ENCODE results near the gene MBLAC1.

The MBLAC1 gene

DNA sequence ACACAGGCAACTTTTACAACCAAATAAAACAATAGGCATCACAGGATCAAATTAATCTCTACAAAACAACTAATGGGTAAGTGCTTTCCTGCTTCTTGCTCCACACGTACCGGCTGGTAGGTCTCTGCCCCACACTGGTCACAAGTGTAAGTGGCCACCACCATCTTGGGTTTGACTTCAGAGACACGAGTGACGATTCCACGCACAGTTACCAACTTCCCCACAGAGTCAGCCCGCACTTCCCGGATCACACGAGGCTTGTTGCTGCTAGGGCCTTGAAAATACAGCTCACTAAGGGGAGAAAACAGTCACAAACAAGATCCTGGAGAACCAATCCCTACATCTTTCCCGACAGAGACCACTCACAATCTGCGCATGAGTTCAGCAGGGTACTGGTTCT, 27.9 kb upstream of the MBLAC1 start:
- Histone ChIP-seq H3K27ac (ENCODE audit: low read depth, low read length) (no peak overlapping the region), H3K36me3 (ENCODE audit: insufficient read depth, low read length) (peaks cover 45% of the 10 kb centered on the region), H3K4me1 (ENCODE audit: control insufficient read depth, insufficient read depth, low read length, unreplicated experiment) (peaks cover 7% of the 10 kb centered on the region), H3K4me3 (ENCODE audit: low read depth, low read length) (peak overlapping the region; percentile 93; the same call in 1 of the 2 replicates), H2AFZ (ENCODE audit: low read length, unreplicated experiment) (no peak overlapping the region), H3K79me2 (ENCODE audit: control insufficient read depth, insufficient read depth, low read length, unreplicated experiment) (peaks cover 28% of the 10 kb centered on the region), H3K27me3 (ENCODE audit: insufficient read depth, low read length) (no peaks in the 10 kb centered on the region)

DNA sequence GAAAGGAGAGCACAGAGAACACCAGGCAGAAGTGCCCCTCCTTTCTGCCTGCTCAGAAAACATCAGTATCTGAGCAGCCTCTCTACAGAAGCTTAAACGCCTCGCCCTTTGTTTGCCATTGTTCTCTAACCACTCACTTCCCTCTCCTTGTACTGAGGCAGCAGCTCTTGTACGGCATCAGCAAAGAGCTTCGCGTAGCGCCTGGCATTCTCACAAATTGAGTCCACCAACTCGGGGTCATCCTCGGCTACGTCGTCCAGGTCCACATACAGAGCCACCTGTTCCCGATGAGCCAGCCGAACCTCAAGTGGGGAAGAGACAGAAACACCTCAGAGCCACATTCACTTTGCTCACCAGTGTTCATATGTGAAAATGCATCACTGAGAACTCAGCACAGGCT, 27.3 kb upstream of the MBLAC1 start:
- Histone ChIP-seq H3K79me2 (ENCODE audit: control insufficient read depth, insufficient read depth, low read length, unreplicated experiment) (peaks cover 28% of the 10 kb centered on the region), H3K27ac (ENCODE audit: low read depth, low read length) (no peak overlapping the region), H3K27me3 (ENCODE audit: insufficient read depth, low read length) (no peaks in the 10 kb centered on the region), H3K4me3 (ENCODE audit: low read depth, low read length) (peak overlapping the region; percentile 93), H3K4me1 (ENCODE audit: control insufficient read depth, insufficient read depth, low read length, unreplicated experiment) (peaks cover 7% of the 10 kb centered on the region), H3K36me3 (ENCODE audit: insufficient read depth, low read length) (peaks cover 40% of the 10 kb centered on the region), H2AFZ (ENCODE audit: low read length, unreplicated experiment) (no peak overlapping the region)

DNA sequence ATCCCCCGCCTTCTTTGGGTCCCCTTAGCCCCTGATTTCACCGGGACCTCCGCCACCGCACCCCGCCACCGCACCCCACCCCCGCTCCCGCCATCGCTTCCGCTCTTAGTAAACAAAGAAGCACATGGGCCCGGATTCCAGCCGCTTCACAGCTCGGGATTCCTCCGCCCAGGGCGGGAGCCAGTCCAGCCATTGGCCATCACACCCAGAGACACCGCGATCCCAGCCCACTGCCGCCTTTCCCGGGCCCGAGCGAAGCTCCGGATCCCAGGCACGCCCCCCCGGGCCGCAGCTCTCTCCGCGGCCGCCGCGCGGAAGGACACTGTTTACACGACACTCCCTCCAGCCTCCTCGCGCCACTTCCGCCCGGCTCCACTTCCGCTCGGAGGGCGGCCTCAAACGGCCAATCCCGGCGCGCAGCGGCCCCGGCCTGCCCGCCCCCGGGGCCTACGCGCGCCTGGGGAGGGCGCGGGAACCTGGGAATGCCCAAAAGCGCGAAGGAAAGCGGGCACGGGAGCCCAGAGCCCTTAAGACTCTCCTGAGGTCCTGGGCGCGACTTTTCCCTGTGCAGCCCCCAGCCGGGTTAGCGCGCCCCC, 26.2 kb upstream of the MBLAC1 start:
- Histone ChIP-seq H3K27me3 (ENCODE audit: insufficient read depth, low read length) (no peaks in the 10 kb centered on the region), H3K27ac (ENCODE audit: low read depth, low read length) (peak overlapping the region; percentile 95), H2AFZ (ENCODE audit: low read length, unreplicated experiment) (peak overlapping the region; percentile 14), H3K36me3 (ENCODE audit: insufficient read depth, low read length) (peaks cover 33% of the 10 kb centered on the region; the same call in 1 of the 2 replicates), H3K79me2 (ENCODE audit: control insufficient read depth, insufficient read depth, low read length, unreplicated experiment) (peaks cover 28% of the 10 kb centered on the region), H3K4me1 (ENCODE audit: control insufficient read depth, insufficient read depth, low read length, unreplicated experiment) (peaks cover 7% of the 10 kb centered on the region), H3K4me3 (ENCODE audit: low read depth, low read length) (peak overlapping the region; percentile 93)

DNA sequence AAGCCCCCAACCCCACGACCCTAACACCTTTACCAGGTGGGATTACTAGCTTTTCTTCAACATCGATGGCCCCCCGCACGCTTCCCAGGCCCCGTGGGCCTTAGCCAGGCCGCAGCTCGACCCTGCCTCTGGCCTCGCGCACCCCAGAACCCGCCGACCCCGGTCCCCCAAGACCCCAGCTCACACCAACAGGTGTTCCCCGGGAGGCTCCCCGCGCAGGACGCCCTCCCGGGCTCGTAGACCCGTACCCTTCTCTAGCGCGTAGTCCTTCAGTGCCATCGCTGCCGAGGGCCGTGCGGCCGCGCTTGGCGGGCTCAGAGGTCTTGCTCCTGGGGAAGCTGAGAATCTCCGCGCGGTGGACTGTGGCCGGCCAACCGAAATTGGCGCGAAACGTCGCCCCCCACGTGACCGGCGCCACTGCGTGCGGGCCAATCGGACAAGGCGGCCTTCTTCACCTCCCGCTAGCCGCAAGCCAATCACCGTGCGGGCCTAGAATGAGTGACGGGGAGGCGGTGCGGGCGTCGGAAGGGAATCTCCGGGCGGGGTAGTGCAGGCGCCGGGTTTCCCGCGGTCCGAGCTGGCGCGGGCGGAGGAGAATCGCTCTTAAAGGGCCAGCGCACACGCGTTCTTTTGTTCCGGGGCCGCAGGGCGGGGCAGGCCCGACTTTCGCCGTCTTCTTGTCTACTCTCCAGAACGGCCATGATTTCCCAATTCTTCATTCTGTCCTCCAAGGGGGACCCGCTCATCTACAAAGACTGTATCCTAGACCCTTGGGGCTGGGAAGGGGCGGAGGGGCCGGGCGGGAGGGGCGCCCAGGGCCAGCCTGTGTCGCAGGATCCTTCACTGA, 25.5 kb upstream of the MBLAC1 start, which contains the start of the genes AP4M1 and MCM7:
AP4M1 (plus strand) TSS at position 628 of the 847 bp plus-strand sequence; CDS start at position 700, 72 bp downstream.
MCM7 (minus strand) TSS at position 382 of the 847 bp plus-strand sequence; CDS start at position 279, 103 bp downstream.
- Histone ChIP-seq H3K36me3 (ENCODE audit: insufficient read depth, low read length) (peaks cover 31% of the 10 kb centered on the region; the same call in 1 of the 2 replicates), H3K79me2 (ENCODE audit: control insufficient read depth, insufficient read depth, low read length, unreplicated experiment) (peaks cover 28% of the 10 kb centered on the region)

DNA sequence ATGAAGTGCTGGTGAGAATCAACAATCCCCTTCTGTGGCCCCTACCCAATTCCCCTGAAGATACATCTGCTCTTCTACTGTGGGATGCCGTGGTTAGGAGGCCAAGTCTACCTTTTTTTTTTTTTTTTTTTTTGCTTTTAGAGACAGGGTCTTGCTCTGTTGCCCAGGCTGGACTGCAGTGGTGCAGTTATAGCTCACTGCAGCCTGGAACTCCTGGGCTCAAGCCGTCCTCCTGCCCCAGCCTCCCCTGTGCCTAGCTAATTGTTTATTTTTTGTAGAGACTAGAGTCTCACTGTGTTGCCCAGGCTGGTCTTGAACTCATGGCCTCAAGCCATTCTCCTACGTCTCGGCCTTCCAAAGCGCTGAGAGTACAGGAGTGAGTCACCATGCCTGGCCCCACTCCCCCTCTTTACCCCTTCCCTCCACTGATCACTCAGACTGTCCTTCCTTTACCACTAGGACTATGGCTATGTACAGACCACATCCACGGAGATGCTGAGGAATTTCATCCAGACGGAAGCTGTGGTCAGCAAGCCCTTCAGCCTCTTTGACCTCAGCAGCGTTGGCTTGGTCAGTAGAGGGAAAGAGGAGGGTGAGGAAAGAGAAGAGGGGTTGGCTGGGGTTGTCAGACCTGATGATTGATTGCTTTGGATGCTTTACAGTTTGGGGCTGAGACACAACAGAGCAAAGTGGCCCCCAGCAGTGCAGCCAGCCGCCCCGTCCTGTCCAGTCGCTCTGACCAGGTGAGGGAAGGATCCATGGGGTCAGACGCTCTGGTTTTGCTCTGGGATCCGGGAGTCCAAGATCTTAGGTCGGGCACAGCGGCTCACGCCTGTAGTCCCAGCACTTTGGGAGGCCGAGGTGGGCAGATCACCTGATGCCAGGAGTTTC, 23.6 kb upstream of the MBLAC1 start:
- Histone ChIP-seq H3K36me3 (ENCODE audit: insufficient read depth, low read length) (peaks cover 18% of the 10 kb centered on the region; the same call in 1 of the 2 replicates), H2AFZ (ENCODE audit: low read length, unreplicated experiment) (no peak overlapping the region), H3K27me3 (ENCODE audit: insufficient read depth, low read length) (no peaks in the 10 kb centered on the region), H3K4me1 (ENCODE audit: control insufficient read depth, insufficient read depth, low read length, unreplicated experiment) (peaks cover 7% of the 10 kb centered on the region), H3K4me3 (ENCODE audit: low read depth, low read length) (peak overlapping the region; percentile 93), H3K27ac (ENCODE audit: low read depth, low read length) (no peak overlapping the region), H3K79me2 (ENCODE audit: control insufficient read depth, insufficient read depth, low read length, unreplicated experiment) (peaks cover 22% of the 10 kb centered on the region)

More for the DNA sequence above, 25.5 kb upstream of the MBLAC1 start, which contains the start of the genes AP4M1 and MCM7:
- Histone ChIP-seq H3K4me3 (ENCODE audit: low read depth, low read length) (peak within 1 kb of the TSS; percentile 93), H3K27me3 (ENCODE audit: insufficient read depth, low read length) (no peaks in the 10 kb centered on the region), H2AFZ (ENCODE audit: low read length, unreplicated experiment) (peak within 1 kb of the TSS; percentile 40), H3K4me1 (ENCODE audit: control insufficient read depth, insufficient read depth, low read length, unreplicated experiment) (peaks cover 7% of the 10 kb centered on the region), H3K27ac (ENCODE audit: low read depth, low read length) (peak within 1 kb of the TSS; percentile 95)

DNA sequence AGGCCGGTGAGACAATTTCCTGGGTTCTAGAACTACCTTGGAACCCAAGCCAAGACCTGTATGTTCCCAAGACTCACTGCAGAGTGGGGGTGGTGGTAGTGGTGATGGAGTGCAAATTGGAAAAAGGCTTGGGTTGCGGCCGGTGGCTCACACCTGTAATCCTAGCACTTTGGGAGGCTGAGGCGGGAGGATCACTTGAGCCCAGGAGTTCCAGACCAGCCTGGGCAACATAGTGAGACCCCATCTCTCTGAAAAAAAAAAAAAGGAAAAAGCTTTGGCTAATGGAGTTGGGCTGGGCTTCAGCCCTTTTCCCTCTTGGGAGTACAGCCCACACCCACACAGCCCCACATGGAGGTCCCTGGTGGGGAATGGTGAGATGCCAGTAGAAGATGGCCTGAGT, 21.2 kb upstream of the MBLAC1 start:
- H3K36me3 ChIP-seq (ENCODE audit: insufficient read depth, low read length) = no peaks in the 10 kb centered on the region
- peaks cover 4% of the 10 kb centered on the region for H3K79me2 ChIP-seq (ENCODE audit: control insufficient read depth, insufficient read depth, low read length, unreplicated experiment)
- no peak overlapping the region for H2AFZ ChIP-seq (ENCODE audit: low read length, unreplicated experiment)
- H3K4me3 ChIP-seq (ENCODE audit: low read depth, low read length) = no peak overlapping the region
- H3K27ac ChIP-seq (ENCODE audit: low read depth, low read length) = no peak overlapping the region
- H3K4me1 ChIP-seq (ENCODE audit: control insufficient read depth, insufficient read depth, low read length, unreplicated experiment) = no peaks in the 10 kb centered on the region
- no peaks in the 10 kb centered on the region for H3K27me3 ChIP-seq (ENCODE audit: insufficient read depth, low read length)

DNA sequence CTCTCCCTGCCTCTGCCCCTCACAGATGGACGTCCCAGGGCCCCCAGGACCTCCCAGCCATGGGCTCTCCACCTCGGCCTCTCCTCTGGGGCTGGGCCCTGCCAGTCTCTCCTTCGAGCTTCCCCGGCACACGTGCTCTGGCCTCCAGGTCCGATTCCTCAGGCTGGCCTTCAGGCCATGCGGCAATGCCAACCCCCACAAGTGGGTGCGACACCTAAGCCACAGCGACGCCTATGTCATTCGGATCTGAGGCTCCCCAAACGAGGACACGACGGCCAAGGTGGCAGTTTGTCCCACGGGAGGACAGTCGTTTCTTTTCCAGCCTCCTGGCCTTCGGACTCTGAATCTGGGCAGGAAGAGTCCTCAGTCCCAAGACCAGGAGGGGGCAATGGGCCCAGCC, 20.1 kb upstream of the MBLAC1 start:
- H3K4me3 ChIP-seq (ENCODE audit: low read depth, low read length) = no peak overlapping the region
- H3K4me1 ChIP-seq (ENCODE audit: control insufficient read depth, insufficient read depth, low read length, unreplicated experiment) = no peaks in the 10 kb centered on the region
- peaks cover 3% of the 10 kb centered on the region; the same call in 1 of the 2 replicates for H3K36me3 ChIP-seq (ENCODE audit: insufficient read depth, low read length)
- no peaks in the 10 kb centered on the region for H3K79me2 ChIP-seq (ENCODE audit: control insufficient read depth, insufficient read depth, low read length, unreplicated experiment)
- no peaks in the 10 kb centered on the region for H3K27me3 ChIP-seq (ENCODE audit: insufficient read depth, low read length)
- no peak overlapping the region for H2AFZ ChIP-seq (ENCODE audit: low read length, unreplicated experiment)
- no peak overlapping the region for H3K27ac ChIP-seq (ENCODE audit: low read depth, low read length)

DNA sequence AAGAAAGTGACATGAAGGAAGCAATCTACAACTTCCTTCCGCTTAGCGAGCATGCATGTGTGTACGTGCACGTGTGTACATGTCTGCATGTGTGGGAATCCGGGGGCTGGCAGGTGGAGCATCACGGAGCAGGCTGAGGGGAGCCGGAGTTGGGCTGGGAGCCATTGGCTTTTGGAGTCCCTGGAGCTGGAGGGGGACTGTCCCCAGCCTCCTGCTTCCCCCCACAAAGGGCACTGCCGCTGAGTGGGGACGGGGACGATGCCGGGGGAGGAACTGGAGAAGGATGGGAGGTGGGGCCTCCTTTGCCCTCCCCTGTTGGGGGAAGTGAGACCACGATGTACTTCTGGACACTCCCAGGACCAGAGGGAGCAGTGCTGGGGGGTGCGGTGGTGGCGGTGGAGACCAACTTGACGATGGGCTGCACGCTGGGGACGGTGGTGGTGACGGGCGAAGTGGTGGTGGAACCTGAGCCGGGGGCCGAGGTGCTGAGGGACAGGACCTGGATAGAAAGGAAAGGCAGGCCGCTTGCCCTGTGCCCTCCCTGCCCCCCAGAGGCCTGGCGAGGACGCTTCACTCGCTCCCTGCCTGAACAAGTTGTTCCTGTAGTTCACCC, 19.5 kb upstream of the MBLAC1 start:
- H3K27ac ChIP-seq (ENCODE audit: low read depth, low read length) = no peak overlapping the region
- no peaks in the 10 kb centered on the region for H3K79me2 ChIP-seq (ENCODE audit: control insufficient read depth, insufficient read depth, low read length, unreplicated experiment)
- H3K36me3 ChIP-seq (ENCODE audit: insufficient read depth, low read length) = peaks cover 3% of the 10 kb centered on the region; the same call in 1 of the 2 replicates
- H3K4me3 ChIP-seq (ENCODE audit: low read depth, low read length) = no peak overlapping the region
- H2AFZ ChIP-seq (ENCODE audit: low read length, unreplicated experiment) = no peak overlapping the region
- H3K4me1 ChIP-seq (ENCODE audit: control insufficient read depth, insufficient read depth, low read length, unreplicated experiment) = no peaks in the 10 kb centered on the region
- H3K27me3 ChIP-seq (ENCODE audit: insufficient read depth, low read length) = no peaks in the 10 kb centered on the region

DNA sequence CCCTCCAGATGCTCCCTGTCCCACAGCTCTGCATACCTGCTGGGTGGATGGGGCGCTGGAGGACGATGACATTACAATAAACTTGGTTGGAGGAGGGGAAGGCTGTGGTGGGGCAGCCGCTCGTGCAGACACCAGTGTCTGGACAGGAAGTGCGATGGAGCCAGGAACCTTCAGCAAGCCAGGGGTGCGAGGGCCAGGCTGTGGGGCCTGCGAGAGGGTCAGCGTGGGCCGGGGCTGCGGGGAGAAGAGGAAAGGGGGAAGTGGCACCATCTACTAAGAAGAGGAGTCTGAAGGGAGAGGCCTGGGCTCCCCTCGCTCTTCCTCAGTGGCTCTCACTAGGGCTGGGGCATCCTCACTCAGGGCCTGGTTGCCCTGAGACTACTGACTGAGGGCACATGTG, 18.9 kb upstream of the MBLAC1 start:
- no peaks in the 10 kb centered on the region for H3K27me3 ChIP-seq (ENCODE audit: insufficient read depth, low read length)
- no peaks in the 10 kb centered on the region for H3K79me2 ChIP-seq (ENCODE audit: control insufficient read depth, insufficient read depth, low read length, unreplicated experiment)
- no peak overlapping the region for H3K27ac ChIP-seq (ENCODE audit: low read depth, low read length)
- no peaks in the 10 kb centered on the region for H3K4me1 ChIP-seq (ENCODE audit: control insufficient read depth, insufficient read depth, low read length, unreplicated experiment)
- H3K36me3 ChIP-seq (ENCODE audit: insufficient read depth, low read length) = peaks cover 3% of the 10 kb centered on the region; the same call in 1 of the 2 replicates
- no peak overlapping the region for H2AFZ ChIP-seq (ENCODE audit: low read length, unreplicated experiment)
- no peak overlapping the region for H3K4me3 ChIP-seq (ENCODE audit: low read depth, low read length)
